ENCODE data around the gene PSME2. TPM values are rescaled to one million over a fixed set of nuclear protein-coding genes. Genes with fewer than 3 reads are reported as not detected.

PSME2 gene
- total and polyA plus RNA-seq, 2 experiments from 2014 or later: 54.0 to 259 TPM

DNA sequence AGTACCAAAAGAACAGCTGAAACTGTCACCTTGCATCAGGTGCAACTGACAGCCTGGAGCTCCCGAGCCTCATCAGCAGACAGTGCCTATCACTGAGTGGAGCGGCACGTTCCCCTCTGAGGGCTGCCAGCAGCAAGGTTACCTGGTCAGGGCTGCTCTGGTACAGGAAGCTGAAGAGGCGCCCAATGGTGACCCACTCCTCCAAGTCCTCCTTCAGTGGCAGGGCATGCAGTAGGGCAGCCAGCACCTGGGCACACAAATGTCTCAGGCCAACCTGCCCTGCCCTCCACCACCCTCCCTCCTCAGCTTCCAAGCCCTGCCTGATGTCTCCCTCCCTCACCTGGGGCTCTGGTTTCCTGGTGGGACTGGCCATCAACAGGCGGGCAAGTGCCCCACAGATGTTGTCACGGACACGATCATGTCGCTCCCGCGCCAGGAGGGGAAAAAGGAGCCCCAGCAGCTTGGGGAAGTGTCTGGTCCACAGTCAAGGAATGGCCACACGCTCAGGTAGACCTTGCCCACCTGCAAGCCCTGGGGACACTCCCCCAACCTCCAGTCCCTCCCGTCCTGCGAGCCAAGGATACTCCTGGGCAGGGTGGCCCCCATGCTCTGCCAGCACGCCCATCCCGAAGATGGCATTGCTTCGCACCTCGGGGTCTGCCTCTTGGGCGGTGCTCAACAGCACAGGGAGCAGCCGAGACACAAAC is 35.1 kb upstream of the PSME2 start:
- no peaks in the 10 kb centered on the region for H3K9me2 ChIP-seq (ENCODE audit: insufficient read depth)
- no peak for TF ChIP-seq ZNF331 (CRISPR knock-in tag; IDR thresholded peaks at IDR 0.05; ENCODE audit: low read depth)
- TF ChIP-seq JUNB (IDR thresholded peaks at IDR 0.05; ENCODE audit: unreplicated experiment): no peak
- no peak for TF ChIP-seq EZH2 (IDR thresholded peaks at IDR 0.05; ENCODE audit: low read depth, unreplicated experiment)
- TF ChIP-seq, protein P1, sequence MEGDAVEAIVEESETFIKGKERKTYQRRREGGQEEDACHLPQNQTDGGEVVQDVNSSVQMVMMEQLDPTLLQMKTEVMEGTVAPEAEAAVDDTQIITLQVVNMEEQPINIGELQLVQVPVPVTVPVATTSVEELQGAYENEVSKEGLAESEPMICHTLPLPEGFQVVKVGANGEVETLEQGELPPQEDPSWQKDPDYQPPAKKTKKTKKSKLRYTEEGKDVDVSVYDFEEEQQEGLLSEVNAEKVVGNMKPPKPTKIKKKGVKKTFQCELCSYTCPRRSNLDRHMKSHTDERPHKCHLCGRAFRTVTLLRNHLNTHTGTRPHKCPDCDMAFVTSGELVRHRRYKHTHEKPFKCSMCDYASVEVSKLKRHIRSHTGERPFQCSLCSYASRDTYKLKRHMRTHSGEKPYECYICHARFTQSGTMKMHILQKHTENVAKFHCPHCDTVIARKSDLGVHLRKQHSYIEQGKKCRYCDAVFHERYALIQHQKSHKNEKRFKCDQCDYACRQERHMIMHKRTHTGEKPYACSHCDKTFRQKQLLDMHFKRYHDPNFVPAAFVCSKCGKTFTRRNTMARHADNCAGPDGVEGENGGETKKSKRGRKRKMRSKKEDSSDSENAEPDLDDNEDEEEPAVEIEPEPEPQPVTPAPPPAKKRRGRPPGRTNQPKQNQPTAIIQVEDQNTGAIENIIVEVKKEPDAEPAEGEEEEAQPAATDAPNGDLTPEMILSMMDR (conservative IDR thresholded peaks at IDR 0.05; ENCODE audit: low read depth in 2 of 2): no peak
- no peak for TF ChIP-seq NANOG (IDR thresholded peaks at IDR 0.05; ENCODE audit: borderline replicate concordance)
- TF ChIP-seq, protein P2, sequence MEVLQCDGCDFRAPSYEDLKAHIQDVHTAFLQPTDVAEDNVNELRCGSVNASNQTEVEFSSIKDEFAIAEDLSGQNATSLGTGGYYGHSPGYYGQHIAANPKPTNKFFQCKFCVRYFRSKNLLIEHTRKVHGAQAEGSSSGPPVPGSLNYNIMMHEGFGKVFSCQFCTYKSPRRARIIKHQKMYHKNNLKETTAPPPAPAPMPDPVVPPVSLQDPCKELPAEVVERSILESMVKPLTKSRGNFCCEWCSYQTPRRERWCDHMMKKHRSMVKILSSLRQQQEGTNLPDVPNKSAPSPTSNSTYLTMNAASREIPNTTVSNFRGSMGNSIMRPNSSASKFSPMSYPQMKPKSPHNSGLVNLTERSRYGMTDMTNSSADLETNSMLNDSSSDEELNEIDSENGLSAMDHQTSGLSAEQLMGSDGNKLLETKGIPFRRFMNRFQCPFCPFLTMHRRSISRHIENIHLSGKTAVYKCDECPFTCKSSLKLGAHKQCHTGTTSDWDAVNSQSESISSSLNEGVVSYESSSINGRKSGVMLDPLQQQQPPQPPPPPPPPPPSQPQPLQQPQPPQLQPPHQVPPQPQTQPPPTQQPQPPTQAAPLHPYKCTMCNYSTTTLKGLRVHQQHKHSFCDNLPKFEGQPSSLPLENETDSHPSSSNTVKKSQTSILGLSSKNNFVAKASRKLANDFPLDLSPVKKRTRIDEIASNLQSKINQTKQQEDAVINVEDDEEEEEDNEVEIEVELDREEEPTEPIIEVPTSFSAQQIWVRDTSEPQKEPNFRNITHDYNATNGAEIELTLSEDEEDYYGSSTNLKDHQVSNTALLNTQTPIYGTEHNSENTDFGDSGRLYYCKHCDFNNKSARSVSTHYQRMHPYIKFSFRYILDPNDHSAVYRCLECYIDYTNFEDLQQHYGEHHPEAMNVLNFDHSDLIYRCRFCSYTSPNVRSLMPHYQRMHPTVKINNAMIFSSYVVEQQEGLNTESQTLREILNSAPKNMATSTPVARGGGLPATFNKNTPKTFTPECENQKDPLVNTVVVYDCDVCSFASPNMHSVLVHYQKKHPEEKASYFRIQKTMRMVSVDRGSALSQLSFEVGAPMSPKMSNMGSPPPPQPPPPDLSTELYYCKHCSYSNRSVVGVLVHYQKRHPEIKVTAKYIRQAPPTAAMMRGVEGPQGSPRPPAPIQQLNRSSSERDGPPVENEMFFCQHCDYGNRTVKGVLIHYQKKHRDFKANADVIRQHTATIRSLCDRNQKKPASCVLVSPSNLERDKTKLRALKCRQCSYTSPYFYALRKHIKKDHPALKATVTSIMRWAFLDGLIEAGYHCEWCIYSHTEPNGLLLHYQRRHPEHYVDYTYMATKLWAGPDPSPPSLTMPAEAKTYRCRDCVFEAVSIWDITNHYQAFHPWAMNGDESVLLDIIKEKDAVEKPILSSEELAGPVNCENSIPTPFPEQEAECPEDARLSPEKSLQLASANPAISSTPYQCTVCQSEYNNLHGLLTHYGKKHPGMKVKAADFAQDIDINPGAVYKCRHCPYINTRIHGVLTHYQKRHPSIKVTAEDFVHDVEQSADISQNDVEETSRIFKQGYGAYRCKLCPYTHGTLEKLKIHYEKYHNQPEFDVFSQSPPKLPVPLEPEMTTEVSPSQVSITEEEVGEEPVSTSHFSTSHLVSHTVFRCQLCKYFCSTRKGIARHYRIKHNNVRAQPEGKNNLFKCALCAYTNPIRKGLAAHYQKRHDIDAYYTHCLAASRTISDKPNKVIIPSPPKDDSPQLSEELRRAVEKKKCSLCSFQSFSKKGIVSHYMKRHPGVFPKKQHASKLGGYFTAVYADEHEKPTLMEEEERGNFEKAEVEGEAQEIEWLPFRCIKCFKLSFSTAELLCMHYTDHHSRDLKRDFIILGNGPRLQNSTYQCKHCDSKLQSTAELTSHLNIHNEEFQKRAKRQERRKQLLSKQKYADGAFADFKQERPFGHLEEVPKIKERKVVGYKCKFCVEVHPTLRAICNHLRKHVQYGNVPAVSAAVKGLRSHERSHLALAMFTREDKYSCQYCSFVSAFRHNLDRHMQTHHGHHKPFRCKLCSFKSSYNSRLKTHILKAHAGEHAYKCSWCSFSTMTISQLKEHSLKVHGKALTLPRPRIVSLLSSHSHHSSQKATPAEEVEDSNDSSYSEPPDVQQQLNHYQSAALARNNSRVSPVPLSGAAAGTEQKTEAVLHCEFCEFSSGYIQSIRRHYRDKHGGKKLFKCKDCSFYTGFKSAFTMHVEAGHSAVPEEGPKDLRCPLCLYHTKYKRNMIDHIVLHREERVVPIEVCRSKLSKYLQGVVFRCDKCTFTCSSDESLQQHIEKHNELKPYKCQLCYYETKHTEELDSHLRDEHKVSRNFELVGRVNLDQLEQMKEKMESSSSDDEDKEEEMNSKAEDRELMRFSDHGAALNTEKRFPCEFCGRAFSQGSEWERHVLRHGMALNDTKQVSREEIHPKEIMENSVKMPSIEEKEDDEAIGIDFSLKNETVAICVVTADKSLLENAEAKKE (CRISPR knock-in tag; IDR thresholded peaks at IDR 0.05): no peak
- TF ChIP-seq ZNF114 (CRISPR knock-in tag; IDR thresholded peaks at IDR 0.05): no peak
- no peak for TF ChIP-seq POLR2AphosphoS5 (IDR thresholded peaks at IDR 0.05; ENCODE audit: low read depth)
- TF ChIP-seq EZH2phosphoT487 (IDR thresholded peaks at IDR 0.05; ENCODE audit: unreplicated experiment): no peak
- TF ChIP-seq, protein P3, sequence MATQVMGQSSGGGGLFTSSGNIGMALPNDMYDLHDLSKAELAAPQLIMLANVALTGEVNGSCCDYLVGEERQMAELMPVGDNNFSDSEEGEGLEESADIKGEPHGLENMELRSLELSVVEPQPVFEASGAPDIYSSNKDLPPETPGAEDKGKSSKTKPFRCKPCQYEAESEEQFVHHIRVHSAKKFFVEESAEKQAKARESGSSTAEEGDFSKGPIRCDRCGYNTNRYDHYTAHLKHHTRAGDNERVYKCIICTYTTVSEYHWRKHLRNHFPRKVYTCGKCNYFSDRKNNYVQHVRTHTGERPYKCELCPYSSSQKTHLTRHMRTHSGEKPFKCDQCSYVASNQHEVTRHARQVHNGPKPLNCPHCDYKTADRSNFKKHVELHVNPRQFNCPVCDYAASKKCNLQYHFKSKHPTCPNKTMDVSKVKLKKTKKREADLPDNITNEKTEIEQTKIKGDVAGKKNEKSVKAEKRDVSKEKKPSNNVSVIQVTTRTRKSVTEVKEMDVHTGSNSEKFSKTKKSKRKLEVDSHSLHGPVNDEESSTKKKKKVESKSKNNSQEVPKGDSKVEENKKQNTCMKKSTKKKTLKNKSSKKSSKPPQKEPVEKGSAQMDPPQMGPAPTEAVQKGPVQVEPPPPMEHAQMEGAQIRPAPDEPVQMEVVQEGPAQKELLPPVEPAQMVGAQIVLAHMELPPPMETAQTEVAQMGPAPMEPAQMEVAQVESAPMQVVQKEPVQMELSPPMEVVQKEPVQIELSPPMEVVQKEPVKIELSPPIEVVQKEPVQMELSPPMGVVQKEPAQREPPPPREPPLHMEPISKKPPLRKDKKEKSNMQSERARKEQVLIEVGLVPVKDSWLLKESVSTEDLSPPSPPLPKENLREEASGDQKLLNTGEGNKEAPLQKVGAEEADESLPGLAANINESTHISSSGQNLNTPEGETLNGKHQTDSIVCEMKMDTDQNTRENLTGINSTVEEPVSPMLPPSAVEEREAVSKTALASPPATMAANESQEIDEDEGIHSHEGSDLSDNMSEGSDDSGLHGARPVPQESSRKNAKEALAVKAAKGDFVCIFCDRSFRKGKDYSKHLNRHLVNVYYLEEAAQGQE (IDR thresholded peaks at IDR 0.05; ENCODE audit: unreplicated experiment): no peak
- TF ChIP-seq CREB1 (CRISPR knock-in tag; IDR thresholded peaks at IDR 0.05; ENCODE audit: low read depth): no peak
- no peak for TF ChIP-seq STAT1 (IDR thresholded peaks at IDR 0.05; ENCODE audit: unreplicated experiment)
- H2AFZ ChIP-seq: no peak overlapping the region
- Mint-ChIP-seq H3K4me3 (no peak overlapping the region), H3K27me3 (ENCODE audit: insufficient read depth, low read depth, poor library complexity) (peaks cover 34% of the 10 kb centered on the region), H3K9me3 (peaks cover 3% of the 10 kb centered on the region; the same call in 2 of the 3 replicates), H3K27ac (no peak overlapping the region), H3K4me1 (no peaks in the 10 kb centered on the region), H3K36me3 (ENCODE audit: low read depth) (peaks cover 79% of the 10 kb centered on the region)
- DNase-seq (ENCODE audit: low spot score): no peak
- no peaks in the 10 kb centered on the region; the same call in 1 of the 2 replicates for H3K36me3 ChIP-seq (ENCODE audit: insufficient read depth)
- H3K4me3 ChIP-seq: no peak overlapping the region
- ATAC-seq: no peak
- H3K79me2 ChIP-seq (replicated peaks; ENCODE audit: insufficient read depth): no peaks in the 10 kb centered on the region
- no peak overlapping the region for H3K4me2 ChIP-seq
- H3K27ac ChIP-seq (ENCODE audit: low read depth): no peak overlapping the region
- H3K27me3 ChIP-seq (ENCODE audit: insufficient read depth): no peaks in the 10 kb centered on the region
- no peaks in the 10 kb centered on the region for H3K4me1 ChIP-seq (ENCODE audit: insufficient read depth)
- no peaks in the 10 kb centered on the region; the same call in 1 of the 2 replicates for H4K20me1 ChIP-seq (replicated peaks; ENCODE audit: insufficient read depth)
- H3F3A ChIP-seq (replicated peaks; ENCODE audit: low read depth): no peaks in the 10 kb centered on the region
